NCI-H187 (cell line): Measurements from ENCODE around the gene PIK3C3.
"Not testable (repeated sequence)": the region's sequence is repeated elsewhere in the genome, so short reads cannot be mapped to it uniquely, and the experiment has no call there.

Experiments used
- DNase-seq, 2 experiments: peaks; one replicate each; lab custom pipeline; 2025; lab: John Stamatoyannopoulos, UW

The PIK3C3 gene

GRCh38 chr18:42072407-42072806 is 117.4 kb downstream of the PIK3C3 start:
- DNase-seq: no peak

GRCh38 chr18:42074704-42075103 is 119.7 kb downstream of the PIK3C3 start:
- DNase-seq: no peak

- no peak for DNase-seq
Measured at GRCh38 chr18:42078711-42079110, 123.7 kb downstream of the PIK3C3 start.

GRCh38 chr18:42080340-42080739 is 125.3 kb downstream of the PIK3C3 start:
- no peak for DNase-seq

GRCh38 chr18:42082415-42083234 is 127.6 kb downstream of the PIK3C3 start:
- DNase-seq: no peak

- DNase-seq: no peak
Measured at GRCh38 chr18:42086288-42086687, 131.3 kb downstream of the PIK3C3 start.

- DNase-seq: no peak
Measured at GRCh38 chr18:42087235-42087634, 132.2 kb downstream of the PIK3C3 start.

- DNase-seq: no peak
Measured at GRCh38 chr18:42087876-42088275, 132.8 kb downstream of the PIK3C3 start.

- no peak for DNase-seq
Measured at GRCh38 chr18:42092848-42093247, 137.8 kb downstream of the PIK3C3 start.

GRCh38 chr18:42094875-42095274 is 139.8 kb downstream of the PIK3C3 start:
- no peak for DNase-seq

GRCh38 chr18:42095732-42096377 is 140.8 kb downstream of the PIK3C3 start:
- DNase-seq: no peak

GRCh38 chr18:42100248-42100647 is 145.2 kb downstream of the PIK3C3 start:
- no peak for DNase-seq

- no peak for DNase-seq
Measured at GRCh38 chr18:42100911-42101310, 145.9 kb downstream of the PIK3C3 start.

GRCh38 chr18:42105394-42105793 is 150.4 kb downstream of the PIK3C3 start:
- no peak for DNase-seq

- DNase-seq: no peak
Measured at GRCh38 chr18:42106784-42107183, 151.8 kb downstream of the PIK3C3 start.

- no peak for DNase-seq
Measured at GRCh38 chr18:42107287-42107686, 152.3 kb downstream of the PIK3C3 start.

GRCh38 chr18:42107691-42108450 is 152.8 kb downstream of the PIK3C3 start:
- DNase-seq: no peak

GRCh38 chr18:42112147-42112546 is 157.1 kb downstream of the PIK3C3 start:
- DNase-seq: not testable (repeated sequence)

GRCh38 chr18:42112657-42113420 is 157.8 kb downstream of the PIK3C3 start:
- DNase-seq: no peak

GRCh38 chr18:42113529-42114191 is 158.6 kb downstream of the PIK3C3 start:
- DNase-seq: no peak

- DNase-seq: peak; percentile 9 to 48
Measured at GRCh38 chr18:42114310-42114943, 159.4 kb downstream of the PIK3C3 start.
